Activated naive CD8-positive, alpha-beta T cell treated with anti-CD3 and anti-CD28 coated beads, Interleukin-2, amount 50 U/mL, for 24 hours (primary cell): ENCODE results near the gene MSMO1.
"Not testable (repeated sequence)": the region's sequence is repeated elsewhere in the genome, so short reads cannot be mapped to it uniquely, and the experiment has no call there.

ENCODE experiments used
- ATAC-seq: fragments of 150-1000 bp; cut with Tn5 transposase; one replicate; pipeline ENCODE4 v1.10.0; 2021
- DNase-seq: peaks from one replicate; pipeline ENCODE4 v3.0.0; 2021
- H3K27ac Mint-ChIP-seq: one replicate; pipeline ENCODE4 v1.8.0; 2021; ENCODE audit warnings: mild to moderate bottlenecking, mixed read lengths
- H3K27me3 Mint-ChIP-seq: one replicate; pipeline ENCODE4 v1.8.0; 2021; ENCODE audit warnings: mixed read lengths
- H3K36me3 Mint-ChIP-seq: one replicate; pipeline ENCODE4 v1.8.0; 2021; ENCODE audit warnings: low read depth, mixed read lengths
- H3K4me1 Mint-ChIP-seq: one replicate; pipeline ENCODE4 v1.8.0; 2021; ENCODE audit warnings: mixed read lengths
- H3K4me3 Mint-ChIP-seq: one replicate; pipeline ENCODE4 v1.8.0; 2021; ENCODE audit warnings: mild to moderate bottlenecking, moderate library complexity, mixed read lengths
- H3K9me3 Mint-ChIP-seq: one replicate; pipeline ENCODE4 v1.8.0; 2021; ENCODE audit warnings: mixed read lengths

The MSMO1 gene

DNA sequence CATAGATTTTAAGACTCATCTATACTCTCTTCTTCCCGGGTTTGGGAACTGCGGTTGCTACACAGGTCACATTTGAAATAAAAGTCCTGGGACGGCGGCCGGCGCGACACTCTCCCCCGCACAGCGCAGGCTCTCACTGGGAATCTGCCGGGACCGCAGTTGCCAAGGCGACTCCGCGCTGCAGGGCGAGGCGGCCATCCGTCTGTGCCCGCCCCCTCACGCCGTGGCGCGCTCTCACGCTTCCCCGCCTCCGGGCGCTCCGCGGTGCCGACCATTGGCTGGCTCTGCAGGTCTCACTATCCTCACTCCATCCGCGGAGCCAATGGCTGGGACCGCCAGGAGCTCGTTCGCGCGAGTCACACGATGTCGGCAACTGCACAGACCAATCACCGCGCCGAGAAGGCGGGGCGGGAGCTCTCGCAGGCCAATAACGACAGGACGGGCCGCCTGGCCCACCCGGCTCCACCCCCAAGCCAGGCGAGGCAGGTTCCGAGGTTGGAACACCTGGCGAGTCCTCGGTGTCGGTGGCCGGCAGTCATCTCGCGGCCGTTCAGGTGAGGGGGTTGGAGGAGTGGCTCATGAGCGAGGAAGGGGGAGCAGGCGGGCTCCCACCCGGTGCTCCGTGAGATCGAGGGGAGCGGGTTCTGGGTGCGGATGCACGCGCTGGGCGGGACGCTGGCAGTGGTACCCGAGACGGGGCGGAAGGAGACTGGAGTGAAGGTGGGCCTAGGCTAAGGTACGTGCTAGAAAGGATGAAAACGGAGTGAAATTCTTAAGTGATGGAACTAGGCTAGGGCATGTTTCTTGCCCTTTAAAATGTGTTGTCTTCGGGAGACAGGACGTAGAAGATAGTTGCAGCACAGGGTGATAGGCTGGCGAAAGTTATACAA, at the start of gene MSMO1:
Gene MSMO1, plus strand, starts transcription at position 459 of the 890 bp plus-strand sequence. CDS start 5,702 bp downstream, outside the sequence.
- H3K27ac Mint-ChIP-seq, result no peak within 1 kb of the TSS
- H3K27me3 Mint-ChIP-seq, result no peaks in the 10 kb centered on the region

DNA sequence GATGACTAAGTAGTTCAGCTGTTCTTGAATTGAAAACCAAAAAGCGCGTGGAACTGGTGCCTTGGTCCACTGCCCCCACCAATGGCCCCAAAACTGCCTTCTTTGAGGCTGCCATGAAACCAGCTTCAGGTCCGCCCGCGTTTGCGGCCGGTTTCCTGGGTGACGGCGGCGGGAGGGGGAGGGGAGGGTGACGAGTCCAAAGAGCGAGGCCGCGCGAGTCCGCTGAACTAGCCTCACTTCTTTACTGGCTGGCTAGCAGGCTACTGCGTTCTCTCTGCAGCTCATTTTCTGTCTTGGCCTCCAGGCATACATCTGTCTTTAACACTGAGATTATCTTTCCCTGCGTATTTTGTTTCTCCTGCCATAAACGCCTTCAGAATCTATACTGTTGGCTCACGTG, 47.9 kb upstream of the MSMO1 start:
- DNase-seq, ATAC-seq, H3K27me3 Mint-ChIP-seq, H3K9me3 Mint-ChIP-seq, H3K4me3 Mint-ChIP-seq, H3K27ac Mint-ChIP-seq, H3K4me1 Mint-ChIP-seq: not testable (repeated sequence)
- H3K36me3 Mint-ChIP-seq, result peaks cover 31% of the 10 kb centered on the region

More for the DNA sequence above, at the start of gene MSMO1:
- peaks cover 18% of the 10 kb centered on the region for H3K36me3 Mint-ChIP-seq
- peaks cover 27% of the 10 kb centered on the region for H3K4me1 Mint-ChIP-seq
- DNase-seq (peak; percentile 97), ATAC-seq (peak; percentile 99)
- no peaks in the 10 kb centered on the region for H3K9me3 Mint-ChIP-seq
- H3K4me3 Mint-ChIP-seq, result no peak within 1 kb of the TSS

DNA sequence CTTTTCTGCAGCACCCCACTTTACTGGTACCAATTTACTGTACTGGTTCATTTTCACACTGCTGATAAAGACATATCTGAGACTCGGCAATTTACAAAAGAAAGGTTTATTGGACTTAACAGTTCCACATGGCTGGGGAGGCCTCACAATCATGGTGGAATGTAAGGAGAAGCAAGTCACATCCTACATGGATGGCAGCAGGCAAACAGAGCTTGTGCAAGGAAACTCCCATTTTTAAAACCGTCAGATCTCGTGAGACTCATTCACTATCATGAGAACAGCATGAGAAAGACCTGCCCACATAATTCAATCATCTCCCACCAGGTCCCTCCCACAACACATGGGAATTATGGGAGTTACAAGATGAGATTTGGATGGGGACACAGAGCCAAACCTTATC, 42.8 kb upstream of the MSMO1 start:
- peaks cover 37% of the 10 kb centered on the region for H3K4me1 Mint-ChIP-seq
- DNase-seq, H3K27ac Mint-ChIP-seq, H3K4me3 Mint-ChIP-seq, ATAC-seq, H3K27me3 Mint-ChIP-seq, H3K9me3 Mint-ChIP-seq: not testable (repeated sequence)
- peaks cover 25% of the 10 kb centered on the region for H3K36me3 Mint-ChIP-seq

DNA sequence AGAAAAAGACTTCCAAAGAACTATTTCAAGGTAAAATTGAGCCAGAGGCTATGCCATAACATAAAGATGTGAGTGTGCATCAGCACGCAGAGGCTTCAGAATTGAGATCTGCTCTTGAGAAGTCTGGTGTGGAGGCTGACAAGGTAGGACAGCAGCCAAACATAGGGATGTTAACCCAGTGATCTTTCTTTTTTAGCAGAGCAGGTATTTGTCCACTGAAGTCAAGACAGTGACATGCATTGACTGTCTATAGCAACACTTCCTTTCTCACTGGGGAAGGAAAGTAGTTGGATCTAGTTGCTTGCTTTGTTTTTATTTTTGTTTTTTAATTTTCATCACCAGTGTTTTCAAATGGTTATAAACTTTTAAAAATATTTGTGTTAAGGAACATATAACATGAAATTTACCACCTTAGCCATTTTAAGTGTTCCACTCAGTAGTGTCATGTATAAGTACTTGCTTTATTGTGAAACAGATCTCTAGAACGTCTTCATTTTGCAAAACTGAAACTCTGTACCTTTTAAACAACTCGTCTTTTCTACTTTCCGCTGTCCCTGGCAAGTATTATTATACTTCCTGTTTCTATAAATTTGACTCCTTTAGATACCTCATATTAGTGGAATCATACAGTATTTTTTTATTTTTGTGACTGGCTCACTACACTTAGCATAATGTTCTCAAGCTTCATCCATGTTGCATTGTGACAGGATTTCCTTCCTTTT, 40.7 kb upstream of the MSMO1 start:
- not testable (repeated sequence) for H3K9me3 Mint-ChIP-seq, H3K4me3 Mint-ChIP-seq, DNase-seq, ATAC-seq, H3K27me3 Mint-ChIP-seq
- Mint-ChIP-seq H3K27ac (peak overlapping the region; percentile 57), H3K36me3 (peaks cover 32% of the 10 kb centered on the region), H3K4me1 (peaks cover 38% of the 10 kb centered on the region)

DNA sequence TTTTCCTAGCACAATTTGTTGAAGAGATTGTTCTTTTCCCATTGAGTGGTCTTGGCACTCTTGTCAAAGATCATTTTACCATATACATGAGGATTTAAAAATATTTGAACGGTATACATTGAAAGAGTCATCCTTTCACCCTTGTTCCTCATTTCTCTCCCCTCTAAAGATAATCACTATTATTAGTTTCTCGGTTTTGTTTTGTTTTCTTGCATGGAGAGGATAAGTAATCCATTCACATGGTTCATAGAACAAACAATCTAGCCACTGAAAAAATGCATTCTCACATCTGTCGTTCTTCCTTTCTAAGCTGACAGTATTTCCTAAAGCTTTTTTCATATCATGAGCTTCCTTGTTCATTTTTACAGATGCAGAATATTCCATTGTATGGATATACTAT, 39.2 kb upstream of the MSMO1 start:
- Mint-ChIP-seq H3K4me1 (peaks cover 38% of the 10 kb centered on the region), H3K27me3 (no peaks in the 10 kb centered on the region), H3K9me3 (peaks cover 4% of the 10 kb centered on the region), H3K4me3 (no peak overlapping the region), H3K27ac (no peak overlapping the region), H3K36me3 (peaks cover 24% of the 10 kb centered on the region)
- no peak for DNase-seq
- ATAC-seq, result no peak

DNA sequence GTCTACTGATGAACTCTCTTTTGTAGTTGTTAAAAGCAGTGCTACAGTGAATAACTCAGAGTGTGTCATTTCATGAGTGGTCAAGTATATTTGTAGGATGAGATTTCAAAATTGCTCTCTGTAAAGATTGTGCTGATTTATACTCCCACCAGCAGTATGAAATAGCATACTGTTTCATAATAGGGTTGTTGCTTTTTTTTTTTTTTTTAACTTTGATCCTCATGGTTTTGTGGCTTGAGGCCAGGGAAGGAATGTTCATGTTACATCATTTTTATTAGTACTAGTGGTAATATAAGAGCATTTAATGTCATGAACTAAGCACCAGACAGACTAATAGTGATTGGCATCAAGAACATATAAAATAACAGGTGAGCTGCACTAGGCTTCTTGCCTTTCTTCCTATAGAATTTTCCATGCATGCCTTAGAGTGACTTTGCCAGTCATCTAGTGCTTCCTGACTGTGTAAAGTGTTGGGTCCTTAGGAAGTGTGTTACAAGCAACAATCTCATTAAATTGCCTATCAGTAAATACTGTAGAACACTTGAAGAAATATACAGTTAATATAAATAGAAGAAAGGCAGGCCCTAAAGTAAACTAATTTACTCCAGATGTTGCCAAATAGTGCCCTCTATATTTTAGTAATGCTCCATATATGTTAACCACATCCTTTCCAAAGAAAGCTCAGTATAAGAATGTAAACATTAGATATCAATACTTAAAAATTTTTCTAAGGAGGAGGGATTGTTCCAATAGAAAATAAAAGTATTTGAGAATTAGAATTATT, 38.6 kb upstream of the MSMO1 start:
- ATAC-seq, result no peak
- DNase-seq, result no peak
- peaks cover 20% of the 10 kb centered on the region for H3K36me3 Mint-ChIP-seq
- no peak overlapping the region for H3K27ac Mint-ChIP-seq
- H3K4me3 Mint-ChIP-seq, result no peak overlapping the region
- peaks cover 38% of the 10 kb centered on the region for H3K4me1 Mint-ChIP-seq
- no peaks in the 10 kb centered on the region for H3K27me3 Mint-ChIP-seq
- H3K9me3 Mint-ChIP-seq, result peaks cover 4% of the 10 kb centered on the region

DNA sequence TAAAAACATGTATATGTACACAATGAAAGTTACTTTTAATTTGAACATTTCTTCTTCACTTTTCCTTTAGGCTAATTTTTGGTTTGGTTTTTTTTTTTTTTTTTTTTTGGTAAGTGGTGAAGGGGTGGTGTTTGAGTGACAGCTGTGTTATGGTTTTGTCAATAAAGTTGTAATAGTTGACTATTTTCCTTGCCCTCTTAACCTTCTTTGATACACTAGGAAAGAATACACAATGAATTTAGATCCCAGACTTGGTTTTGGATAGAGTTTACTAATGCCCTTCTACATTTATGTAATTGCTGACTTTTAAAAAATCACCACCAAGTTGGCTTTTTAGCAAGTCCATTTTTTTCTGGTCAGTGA, 38.1 kb upstream of the MSMO1 start:
- H3K9me3 Mint-ChIP-seq, result peaks cover 1% of the 10 kb centered on the region
- DNase-seq, result no peak
- no peak overlapping the region for H3K4me3 Mint-ChIP-seq
- H3K36me3 Mint-ChIP-seq, result peaks cover 18% of the 10 kb centered on the region
- H3K27me3 Mint-ChIP-seq, result no peaks in the 10 kb centered on the region
- no peak overlapping the region for H3K27ac Mint-ChIP-seq
- no peak for ATAC-seq
- H3K4me1 Mint-ChIP-seq, result peaks cover 43% of the 10 kb centered on the region

DNA sequence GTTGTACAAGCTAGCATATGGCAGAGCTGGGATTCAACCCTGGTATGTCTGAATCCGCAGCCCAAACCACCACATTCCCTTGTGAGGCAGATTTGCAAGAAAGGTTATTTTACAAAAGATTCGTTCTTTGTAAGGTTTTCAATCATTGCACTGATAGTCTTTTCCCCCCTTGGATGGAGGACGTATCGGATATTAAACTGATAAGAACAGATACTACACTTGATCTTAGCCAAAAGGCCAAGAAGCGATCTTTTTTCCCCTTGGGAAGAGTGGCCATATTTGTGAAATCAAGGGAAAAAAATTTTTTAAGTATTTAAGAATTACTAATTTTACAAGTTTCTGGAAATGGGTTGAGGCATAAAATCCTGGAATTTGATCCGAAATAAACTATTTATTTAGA, 34.4 kb upstream of the MSMO1 start:
- peaks cover 19% of the 10 kb centered on the region for H3K36me3 Mint-ChIP-seq
- peaks cover 28% of the 10 kb centered on the region for H3K4me1 Mint-ChIP-seq
- H3K27ac Mint-ChIP-seq, result no peak overlapping the region
- ATAC-seq (no peak), DNase-seq (no peak)
- H3K4me3 Mint-ChIP-seq, result no peak overlapping the region
- H3K9me3 Mint-ChIP-seq, result no peaks in the 10 kb centered on the region
- no peaks in the 10 kb centered on the region for H3K27me3 Mint-ChIP-seq

DNA sequence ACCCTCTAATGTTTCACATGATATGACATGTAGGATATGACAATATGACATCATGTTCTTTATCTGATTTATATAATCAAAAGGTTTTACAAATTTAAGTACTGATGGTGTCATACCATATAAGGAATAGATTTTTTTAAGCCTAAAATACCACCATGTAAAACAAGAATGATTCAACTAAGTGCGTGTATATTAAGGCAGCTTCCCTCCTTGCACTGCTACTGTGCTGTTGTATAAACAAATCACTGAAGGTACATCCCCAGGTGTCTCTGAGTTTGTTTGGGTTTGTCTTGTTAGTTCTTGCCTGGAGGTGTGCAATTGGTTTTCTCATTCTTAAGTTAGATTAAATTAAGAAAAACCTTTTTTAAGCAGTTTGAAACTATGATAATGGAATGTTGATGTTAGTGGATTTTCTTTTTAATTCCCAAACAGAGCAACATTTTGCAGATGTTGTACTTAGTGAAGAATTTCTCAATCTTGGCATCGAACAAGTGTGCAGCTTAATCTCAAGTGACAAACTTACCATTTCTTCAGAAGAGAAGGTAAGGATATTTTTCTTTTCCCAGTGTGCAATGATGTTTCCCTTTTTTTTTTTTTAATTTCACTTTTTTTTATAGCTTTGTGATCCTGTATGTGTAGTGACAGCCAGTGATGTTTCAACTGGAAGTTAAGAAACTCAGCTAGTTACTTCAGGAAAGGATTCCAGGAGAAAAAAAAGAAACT, 33.4 kb upstream of the MSMO1 start:
- H3K27me3 Mint-ChIP-seq, result no peaks in the 10 kb centered on the region
- ATAC-seq (no peak), DNase-seq (no peak)
- no peaks in the 10 kb centered on the region for H3K9me3 Mint-ChIP-seq
- H3K36me3 Mint-ChIP-seq, result peaks cover 23% of the 10 kb centered on the region
- no peak overlapping the region for H3K27ac Mint-ChIP-seq
- H3K4me3 Mint-ChIP-seq, result no peak overlapping the region
- peaks cover 19% of the 10 kb centered on the region for H3K4me1 Mint-ChIP-seq

DNA sequence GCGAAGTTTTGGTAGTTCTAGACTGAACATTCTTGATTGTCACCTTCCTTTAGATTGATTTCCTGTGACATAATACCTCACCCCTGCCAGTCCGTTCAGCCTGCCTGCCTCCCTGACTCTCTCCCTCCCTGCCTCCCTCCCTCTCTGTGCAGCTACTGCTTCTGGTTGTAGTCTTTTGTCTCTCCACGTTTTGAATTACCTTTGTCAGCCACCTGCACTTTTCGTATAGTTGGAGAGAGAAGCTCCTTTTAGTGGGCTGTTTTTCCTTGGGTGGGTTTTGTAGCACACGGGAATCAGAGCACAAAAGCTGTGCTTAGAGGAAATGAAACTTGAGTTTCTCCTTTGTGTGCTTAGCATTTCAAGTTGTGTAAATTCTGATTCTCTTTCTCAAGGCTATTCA, 32.6 kb upstream of the MSMO1 start:
- H3K4me1 Mint-ChIP-seq, result peaks cover 15% of the 10 kb centered on the region
- peaks cover 26% of the 10 kb centered on the region for H3K36me3 Mint-ChIP-seq
- H3K9me3 Mint-ChIP-seq, result no peaks in the 10 kb centered on the region
- H3K27me3 Mint-ChIP-seq, result no peaks in the 10 kb centered on the region
- ATAC-seq, result no peak
- peak; percentile 10 for DNase-seq
- H3K27ac Mint-ChIP-seq, result no peak overlapping the region
- H3K4me3 Mint-ChIP-seq, result peak overlapping the region; percentile 35

DNA sequence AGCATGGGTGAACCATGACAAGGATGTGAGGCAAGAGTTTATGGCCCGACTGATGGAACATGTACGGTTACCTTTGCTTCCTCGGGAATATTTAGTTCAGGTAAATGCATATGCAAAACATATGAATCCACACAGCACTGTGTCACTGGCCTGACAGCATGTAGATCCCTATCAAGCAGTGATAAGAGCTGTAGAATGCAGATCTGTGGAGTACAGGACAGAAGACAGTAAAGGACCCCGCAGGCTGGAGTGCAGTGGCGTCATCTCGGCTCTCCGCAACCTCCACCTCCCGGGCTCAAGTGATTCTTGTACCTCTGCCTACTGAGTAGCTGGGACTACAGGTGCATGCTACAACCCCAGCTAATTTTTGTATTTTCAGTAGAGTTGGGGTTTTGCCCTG, 29.8 kb upstream of the MSMO1 start:
- no peak overlapping the region for H3K27ac Mint-ChIP-seq
- ATAC-seq (no peak), DNase-seq (no peak)
- H3K4me3 Mint-ChIP-seq, result no peak overlapping the region
- peaks cover 20% of the 10 kb centered on the region for H3K36me3 Mint-ChIP-seq
- H3K4me1 Mint-ChIP-seq, result peaks cover 27% of the 10 kb centered on the region
- H3K27me3 Mint-ChIP-seq, result no peaks in the 10 kb centered on the region
- no peaks in the 10 kb centered on the region for H3K9me3 Mint-ChIP-seq

DNA sequence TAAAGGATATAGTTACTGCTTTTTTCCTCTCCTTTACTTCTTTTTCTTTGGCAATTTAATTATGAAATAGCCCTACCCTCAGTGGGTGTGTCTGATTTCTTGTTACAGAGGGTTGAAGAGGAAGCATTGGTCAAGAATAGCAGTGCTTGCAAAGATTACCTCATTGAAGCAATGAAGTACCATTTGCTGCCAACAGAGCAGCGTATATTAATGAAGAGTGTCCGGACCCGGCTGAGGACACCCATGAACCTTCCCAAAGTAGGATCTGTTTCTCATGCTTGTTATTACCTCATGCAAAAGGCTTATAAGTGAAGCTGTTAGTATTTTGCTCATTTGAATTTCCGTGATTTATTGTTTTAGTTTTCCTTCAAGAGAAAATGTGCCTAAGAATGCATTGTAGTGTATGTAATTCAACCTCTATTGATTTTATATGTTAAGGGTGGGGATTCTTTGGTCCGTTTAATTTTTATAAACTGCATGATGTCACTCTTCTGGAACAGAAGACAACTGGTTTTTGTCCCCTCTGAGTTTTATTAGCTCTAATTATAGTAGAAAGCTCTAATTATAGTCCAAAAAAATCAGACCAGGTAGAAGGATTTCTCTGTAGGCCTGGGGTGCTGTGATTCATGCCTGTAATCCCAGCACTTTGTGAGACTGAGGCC, 27.9 kb upstream of the MSMO1 start:
- DNase-seq (no peak), ATAC-seq (no peak)
- Mint-ChIP-seq H3K4me3 (no peak overlapping the region), H3K4me1 (peaks cover 24% of the 10 kb centered on the region), H3K27ac (no peak overlapping the region), H3K36me3 (peaks cover 26% of the 10 kb centered on the region), H3K27me3 (no peaks in the 10 kb centered on the region), H3K9me3 (no peaks in the 10 kb centered on the region)

DNA sequence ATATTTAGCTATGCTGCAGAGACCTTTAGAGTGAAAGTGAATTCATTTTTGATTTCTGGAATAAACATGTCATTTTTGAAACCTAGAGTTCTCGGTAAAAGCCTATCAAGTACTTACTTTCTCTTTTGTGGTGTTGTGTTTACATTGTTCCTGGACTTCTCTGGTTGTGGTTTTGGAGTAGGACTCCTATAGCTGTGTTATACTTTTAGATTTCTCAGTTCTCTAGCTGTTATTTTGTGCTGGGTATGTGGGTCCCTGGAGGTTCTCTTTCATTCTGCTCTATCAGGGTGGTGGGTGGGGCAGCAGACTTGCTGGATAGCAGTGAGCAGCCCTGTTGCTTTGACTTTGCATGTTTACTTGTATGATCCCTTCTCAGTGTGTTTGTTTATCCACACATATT, 25.6 kb upstream of the MSMO1 start:
- Mint-ChIP-seq H3K27me3 (no peaks in the 10 kb centered on the region), H3K4me3 (peak overlapping the region; percentile 54), H3K27ac (peak overlapping the region; percentile 28), H3K9me3 (no peaks in the 10 kb centered on the region), H3K4me1 (peaks cover 18% of the 10 kb centered on the region), H3K36me3 (peaks cover 24% of the 10 kb centered on the region)
- ATAC-seq, result peak; percentile 86
- no peak for DNase-seq

DNA sequence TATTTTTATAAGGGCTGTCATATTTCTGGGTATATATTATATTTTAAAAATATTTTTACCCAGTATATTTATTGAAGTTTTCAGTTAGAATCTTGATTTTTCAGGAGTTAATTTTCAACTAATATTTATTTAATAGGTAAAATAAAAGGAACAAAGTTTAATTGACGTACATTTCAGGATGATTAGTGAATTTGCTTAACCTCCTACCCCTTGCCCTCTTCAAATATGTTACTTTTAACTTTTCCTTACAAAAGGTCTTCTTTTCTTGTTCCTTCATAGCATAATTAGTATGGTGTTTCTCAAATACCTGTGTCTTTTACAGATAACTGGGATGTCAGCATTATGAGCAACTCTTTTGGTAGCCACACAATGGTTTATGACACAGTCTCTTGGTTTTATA, 24.8 kb upstream of the MSMO1 start:
- Mint-ChIP-seq H3K27me3 (no peaks in the 10 kb centered on the region), H3K4me3 (no peak overlapping the region), H3K27ac (no peak overlapping the region), H3K4me1 (peaks cover 18% of the 10 kb centered on the region), H3K9me3 (no peaks in the 10 kb centered on the region), H3K36me3 (peaks cover 24% of the 10 kb centered on the region)
- no peak for DNase-seq
- ATAC-seq, result no peak
